BJ (cell line): Measurements from ENCODE around the gene HERC3. TPM values are rescaled to one million over a fixed set of nuclear protein-coding genes. Genes with fewer than 3 reads are reported as not detected.

ENCODE experiments used
- CTCF ChIA-PET: fragments of 350-600 bp; formaldehyde crosslinking; extraction: SDS; loops from one replicate; lab custom pipeline; 2021; ENCODE audit warnings: antibody characterized with exemption, inconsistent platforms; lab: Yijun Ruan, JAX
- POLR2A ChIA-PET: fragments of 300-600 bp; sonication (Branson Sonifier 250); formaldehyde crosslinking; extraction: SDS; loops from one replicate; lab custom pipeline; 2021; ENCODE audit warnings: antibody characterized with exemption; lab: Charles Lee
- DNase-seq: peaks from one replicate; pipeline ENCODE4 v3.0.0-alpha.2; 2011; ENCODE audit warnings: low read depth
- H3K27me3 ChIP-seq: 2 replicates; pipeline ENCODE4 v1.6.0; 2011; ENCODE audit warnings: low read length; ENCODE audit not compliant: control insufficient read depth, insufficient read depth
- H3K36me3 ChIP-seq: 2 replicates; pipeline ENCODE4 v1.5.1; 2011; ENCODE audit warnings: low read length; ENCODE audit not compliant: control insufficient read depth, insufficient read depth
- H3K4me3 ChIP-seq: 2 replicates; pipeline ENCODE4 v1.5.1; 2011; ENCODE audit warnings: low read depth, mild to moderate bottlenecking, control low read depth, low read length
- CTCF ChIP-seq: IDR thresholded peaks from 2 replicates; pipeline ENCODE4 v1.5.1; 2011; ENCODE audit warnings: low read depth, mild to moderate bottlenecking, control low read depth, inconsistent platforms, low read length, moderate library complexity; ENCODE audit not compliant: insufficient read depth
- polyA plus RNA-seq: library from polyadenylated mRNA; depleted of rRNA; stranded (reverse); fragments of >200 nt; gene quantifications from 2 replicates; pipeline ENCODE4 v1.2.3, GENCODE V29; 2011

Gene HERC3
- polyA plus RNA-seq, 1 experiment: 13.0 TPM

DNA sequence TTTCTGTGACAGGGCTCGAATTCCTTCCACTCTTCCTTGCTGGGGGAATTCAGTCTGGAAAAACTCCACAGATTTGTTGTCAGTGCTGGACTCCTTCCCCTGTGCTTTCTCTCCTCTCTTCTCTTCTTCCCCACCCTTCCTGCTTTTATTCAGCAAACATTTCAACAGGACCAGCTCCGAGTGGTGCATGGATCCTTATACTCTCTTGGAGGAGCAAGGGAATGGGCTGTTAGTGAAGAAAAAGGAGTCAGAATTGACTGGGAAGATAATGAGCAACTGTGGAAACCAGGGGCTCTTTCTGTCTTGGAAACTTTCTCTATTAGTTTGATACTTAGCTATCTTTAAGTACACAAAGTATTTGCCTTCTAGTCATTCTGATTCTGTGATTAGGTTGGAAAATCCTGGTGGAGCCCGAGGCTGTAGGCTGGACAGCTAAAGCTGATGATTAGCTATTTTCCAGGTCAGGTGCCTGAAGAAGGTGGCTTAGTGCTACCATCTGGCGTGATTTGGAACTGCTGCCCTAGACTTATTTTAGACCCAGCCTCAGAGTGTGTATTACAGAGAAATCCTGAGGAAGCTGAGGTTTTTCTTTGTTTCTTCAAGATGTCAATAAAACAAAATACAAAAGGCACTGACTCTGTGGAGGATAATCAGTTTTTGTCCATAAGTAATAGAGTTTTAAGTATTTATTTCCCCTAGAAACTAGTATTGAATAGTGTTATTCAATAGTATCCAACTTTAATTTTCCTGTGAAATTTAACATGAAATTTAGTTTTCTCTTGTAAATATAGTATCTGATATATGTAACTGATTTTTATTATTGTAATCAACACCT is 67.0 kb downstream of the HERC3 start:
- Histone ChIP-seq H3K36me3 (no peaks in the 10 kb centered on the region), H3K4me3 (no peak overlapping the region), H3K27me3 (no peaks in the 10 kb centered on the region)
- peak; percentile 64 for TF ChIP-seq CTCF
- ChIA-PET POLR2A (no interaction called here), CTCF (interaction anchor here (0.6 to 1.4 kb wide), 17 partner anchors 9 to 1234 kb away, joined by 3 to 16 read pairs (median 4); partner anchors contain the start of gene PYURF)
- DNase-seq: no peak

DNA sequence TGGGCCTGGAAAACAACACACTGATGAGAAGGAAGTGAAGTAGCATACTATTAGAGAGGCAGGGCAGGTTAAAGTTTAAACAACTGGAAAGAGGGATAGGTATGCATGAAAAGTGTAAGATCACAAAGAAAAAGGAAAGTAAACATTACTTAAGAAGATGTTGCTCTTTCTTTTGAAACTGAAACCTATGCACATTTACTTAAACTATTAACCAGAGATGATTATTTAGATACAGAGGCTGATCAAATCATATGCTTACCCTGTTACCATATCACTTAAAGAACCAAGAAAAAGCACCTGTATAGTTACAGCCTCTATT is 67.6 kb downstream of the HERC3 start:
- POLR2A ChIA-PET: no interaction called here
- no peak for TF ChIP-seq CTCF
- CTCF ChIA-PET: interaction anchor here (0.6 to 1.4 kb wide), 13 partner anchors 10 to 1235 kb away, joined by 3 to 16 read pairs (median 5); partner anchors contain the start of gene PYURF
- no peaks in the 10 kb centered on the region for H3K36me3 ChIP-seq
- no peak overlapping the region for H3K4me3 ChIP-seq
- no peak for DNase-seq
- no peaks in the 10 kb centered on the region for H3K27me3 ChIP-seq

DNA sequence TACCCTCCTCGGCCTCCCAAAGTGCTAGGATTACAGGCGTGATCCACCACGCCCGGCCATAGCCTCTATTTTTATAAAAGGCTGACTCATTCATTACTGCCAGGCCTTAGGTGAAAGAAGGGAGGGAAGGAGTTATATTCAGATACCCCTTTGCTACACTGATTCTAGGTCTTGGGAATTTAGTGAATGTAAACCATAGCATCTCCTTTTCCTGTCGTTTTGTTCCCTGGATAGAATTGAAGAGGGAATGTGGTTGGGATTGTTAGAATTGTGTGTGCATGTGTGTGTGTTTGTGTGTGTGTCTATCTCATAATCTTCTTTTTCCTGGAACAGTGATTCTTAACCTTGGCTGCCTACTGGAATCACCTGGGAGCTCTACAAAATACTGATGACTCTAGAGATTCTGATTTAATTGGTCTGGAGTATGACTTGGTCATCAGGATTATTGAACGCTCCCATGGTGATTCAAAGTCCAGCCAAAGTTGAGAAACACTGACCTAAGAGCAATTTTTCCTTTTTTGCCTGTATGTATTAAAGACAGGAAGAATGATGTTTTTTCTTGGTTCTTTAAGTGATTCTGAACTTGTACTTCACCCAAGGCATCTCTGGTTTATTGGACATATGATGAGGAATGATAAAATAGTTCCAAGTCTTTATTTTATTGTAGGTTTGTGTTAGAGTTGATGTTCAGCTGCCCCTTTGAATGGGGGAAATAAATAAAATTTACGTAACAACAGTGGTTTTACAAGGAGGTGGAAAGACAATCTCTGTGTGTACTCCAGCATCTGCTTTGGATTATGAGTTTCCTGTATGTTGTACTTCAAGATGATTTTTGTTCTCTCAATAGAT is 68.4 kb downstream of the HERC3 start:
- H3K36me3 ChIP-seq: no peaks in the 10 kb centered on the region
- no peak for TF ChIP-seq CTCF
- H3K4me3 ChIP-seq: no peak overlapping the region
- ChIA-PET CTCF (interaction anchor here (1.4 to 4.0 kb wide), 3 partner anchors 77 to 129 kb away, joined by 4 to 17 read pairs (median 8); no protein-coding TSS in a partner anchor), POLR2A (no interaction called here)
- H3K27me3 ChIP-seq: no peaks in the 10 kb centered on the region
- DNase-seq: peak; percentile 66

DNA sequence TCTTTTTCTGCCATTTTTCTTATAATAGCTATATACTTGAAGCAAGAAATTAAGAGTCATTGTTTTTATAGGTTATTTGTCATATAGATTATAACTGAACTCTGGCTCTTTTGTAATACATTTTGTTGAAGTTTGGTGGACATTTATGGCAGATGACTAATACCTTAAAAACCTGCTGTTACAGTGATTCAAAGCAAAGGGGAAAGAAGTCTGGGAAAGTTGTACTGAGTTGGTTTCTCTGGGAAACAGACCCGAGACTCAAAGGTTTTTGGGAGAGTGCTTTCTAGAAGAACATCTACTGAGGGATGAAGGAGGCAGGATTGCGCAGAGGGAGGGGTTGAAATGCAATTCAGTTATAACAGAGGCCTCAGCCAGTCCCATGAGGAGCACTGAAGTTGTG is 69.5 kb downstream of the HERC3 start:
- ChIA-PET CTCF (interaction anchor here (1.0 to 4.0 kb wide), 5 partner anchors 10 to 362 kb away, joined by 3 to 17 read pairs (median 4); no protein-coding TSS in a partner anchor), POLR2A (no interaction called here)
- H3K36me3 ChIP-seq: no peaks in the 10 kb centered on the region
- no peaks in the 10 kb centered on the region for H3K27me3 ChIP-seq
- TF ChIP-seq CTCF: no peak
- no peak overlapping the region for H3K4me3 ChIP-seq
- peak; percentile 71 for DNase-seq

DNA sequence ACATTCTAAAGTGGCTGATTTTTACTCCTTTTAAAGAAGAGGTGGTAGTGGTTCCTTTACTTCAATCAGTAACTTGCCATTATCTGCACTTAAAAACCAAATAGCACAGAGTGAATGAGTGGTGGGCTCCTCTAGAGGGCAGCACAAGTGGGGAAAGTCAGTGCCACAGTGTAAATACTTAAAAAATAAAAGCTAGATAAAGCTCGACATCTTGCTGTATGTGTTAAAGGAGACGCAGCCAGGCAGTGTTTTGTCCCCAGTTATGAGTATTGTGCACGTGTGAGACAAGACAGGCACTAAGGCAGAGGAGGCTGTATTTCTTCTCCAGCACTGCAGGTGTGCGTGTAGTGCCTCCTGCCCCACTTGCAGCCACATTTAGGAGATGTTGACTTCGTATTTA is 80.7 kb downstream of the HERC3 start:
- DNase-seq: no peak
- ChIA-PET POLR2A (no interaction called here), CTCF (interaction anchor here (0.7 to 1.7 kb wide), 8 partner anchors 10 to 134 kb away, joined by 3 to 7 read pairs (median 3); no protein-coding TSS in a partner anchor)
- no peaks in the 10 kb centered on the region for H3K27me3 ChIP-seq
- peak; percentile 61 for TF ChIP-seq CTCF
- H3K36me3 ChIP-seq: no peaks in the 10 kb centered on the region; the same call in 1 of the 2 replicates
- H3K4me3 ChIP-seq: no peak overlapping the region
